ENCODE data around the gene LDLR.

The LDLR gene

GRCh38 chr19:11054200-11054599, 35.1 kb upstream of the LDLR start:
- H3K36me3 ChIP-seq, result peaks cover 93% of the 10 kb centered on the region
- no peak overlapping the region for H3K9ac ChIP-seq
- H3K27me3 ChIP-seq, result no peaks in the 10 kb centered on the region
- H3K4me2 ChIP-seq, result no peak overlapping the region; the same call in 1 of the 2 replicates
- H3K9me3 ChIP-seq, result no peaks in the 10 kb centered on the region
- no peak overlapping the region for H3K4me3 ChIP-seq
- peaks cover 65% of the 10 kb centered on the region for H3K4me1 ChIP-seq
- TF ChIP-seq Cebpa-rat (IDR thresholded peaks at IDR 0.05), result no peak
- H3K27ac ChIP-seq, result 0 out of 2 replicates have a peak overlapping the region, but pooled peaks have one; percentile 2
- H4K20me1 ChIP-seq, result peaks cover 61% of the 10 kb centered on the region

- no peak for TF ChIP-seq Cebpa-rat (IDR thresholded peaks at IDR 0.05)
- H3K9ac ChIP-seq, result no peak overlapping the region
- no peaks in the 10 kb centered on the region for H3K27me3 ChIP-seq
- H4K20me1 ChIP-seq, result peaks cover 57% of the 10 kb centered on the region
- no peak overlapping the region for H3K4me2 ChIP-seq
- no peak overlapping the region for H3K4me3 ChIP-seq
- H3K4me1 ChIP-seq, result peaks cover 61% of the 10 kb centered on the region
- H3K9me3 ChIP-seq, result no peaks in the 10 kb centered on the region
- H3K27ac ChIP-seq, result no peak overlapping the region
- H3K36me3 ChIP-seq, result peaks cover 93% of the 10 kb centered on the region
Measured at GRCh38 chr19:11054628-11055027, 34.6 kb upstream of the LDLR start.

GRCh38 chr19:11058246-11059030, 30.8 kb upstream of the LDLR start:
- no peak overlapping the region for H3K4me3 ChIP-seq
- no peaks in the 10 kb centered on the region for H3K27me3 ChIP-seq
- 0 out of 2 replicates have a peak overlapping the region, but pooled peaks have one; percentile 18 for H3K27ac ChIP-seq
- no peak for TF ChIP-seq Cebpa-rat (IDR thresholded peaks at IDR 0.05)
- no peak overlapping the region for H3K9ac ChIP-seq
- peaks cover 24% of the 10 kb centered on the region for H3K4me1 ChIP-seq
- peaks cover 97% of the 10 kb centered on the region for H3K36me3 ChIP-seq
- no peaks in the 10 kb centered on the region for H3K9me3 ChIP-seq
- H4K20me1 ChIP-seq, result peaks cover 32% of the 10 kb centered on the region
- H3K4me2 ChIP-seq, result no peak overlapping the region

- Histone ChIP-seq H3K4me1 (peaks cover 15% of the 10 kb centered on the region; the same call in 1 of the 2 replicates), H3K4me2 (no peak overlapping the region), H3K27me3 (no peaks in the 10 kb centered on the region), H3K36me3 (peaks cover 97% of the 10 kb centered on the region), H4K20me1 (peaks cover 19% of the 10 kb centered on the region), H3K9me3 (no peaks in the 10 kb centered on the region), H3K4me3 (no peak overlapping the region), H3K9ac (no peak overlapping the region), H3K27ac (no peak overlapping the region)
- TF ChIP-seq Cebpa-rat (IDR thresholded peaks at IDR 0.05), result no peak
Measured at GRCh38 chr19:11059511-11060358, 29.5 kb upstream of the LDLR start.

- no peaks in the 10 kb centered on the region for H3K9me3 ChIP-seq
- peaks cover 11% of the 10 kb centered on the region for H4K20me1 ChIP-seq
- no peak overlapping the region for H3K4me3 ChIP-seq
- H3K4me2 ChIP-seq, result no peak overlapping the region
- 0 out of 2 replicates have a peak overlapping the region, but pooled peaks have one; percentile 7 for H3K27ac ChIP-seq
- no peak overlapping the region for H3K9ac ChIP-seq
- peaks cover 11% of the 10 kb centered on the region; the same call in 1 of the 2 replicates for H3K4me1 ChIP-seq
- no peaks in the 10 kb centered on the region for H3K27me3 ChIP-seq
- H3K36me3 ChIP-seq, result peaks cover 97% of the 10 kb centered on the region
- TF ChIP-seq Cebpa-rat (IDR thresholded peaks at IDR 0.05), result no peak
Measured at GRCh38 chr19:11061952-11062351, 27.3 kb upstream of the LDLR start.

- TF ChIP-seq Cebpa-rat (IDR thresholded peaks at IDR 0.05), result no peak
- Histone ChIP-seq H3K4me2 (no peak overlapping the region), H3K27me3 (no peaks in the 10 kb centered on the region), H4K20me1 (peaks cover 10% of the 10 kb centered on the region; the same call in 1 of the 2 replicates), H3K9me3 (no peaks in the 10 kb centered on the region; the same call in 1 of the 2 replicates), H3K4me3 (no peak overlapping the region), H3K9ac (no peak overlapping the region), H3K36me3 (peaks cover 93% of the 10 kb centered on the region), H3K27ac (no peak overlapping the region), H3K4me1 (peaks cover 5% of the 10 kb centered on the region; the same call in 1 of the 2 replicates)
Measured at GRCh38 chr19:11063434-11063833, 25.8 kb upstream of the LDLR start.

- Histone ChIP-seq H3K9ac (no peak overlapping the region), H3K4me3 (no peak overlapping the region), H3K4me2 (no peak overlapping the region), H3K4me1 (peaks cover 13% of the 10 kb centered on the region), H3K36me3 (peaks cover 80% of the 10 kb centered on the region), H4K20me1 (peaks cover 10% of the 10 kb centered on the region; the same call in 1 of the 2 replicates), H3K9me3 (no peaks in the 10 kb centered on the region; the same call in 1 of the 2 replicates), H3K27ac (no peak overlapping the region), H3K27me3 (no peaks in the 10 kb centered on the region)
- TF ChIP-seq Cebpa-rat (IDR thresholded peaks at IDR 0.05), result no peak
Measured at GRCh38 chr19:11064831-11065303, 24.4 kb upstream of the LDLR start.

GRCh38 chr19:11066326-11066725, 22.9 kb upstream of the LDLR start:
- H3K27me3 ChIP-seq, result no peaks in the 10 kb centered on the region
- no peak overlapping the region for H3K4me3 ChIP-seq
- H3K9me3 ChIP-seq, result no peaks in the 10 kb centered on the region; the same call in 1 of the 2 replicates
- H3K9ac ChIP-seq, result no peak overlapping the region
- no peak for TF ChIP-seq Cebpa-rat (IDR thresholded peaks at IDR 0.05)
- H3K4me1 ChIP-seq, result peaks cover 21% of the 10 kb centered on the region
- H3K4me2 ChIP-seq, result no peak overlapping the region
- H3K27ac ChIP-seq, result no peak overlapping the region
- H4K20me1 ChIP-seq, result peaks cover 10% of the 10 kb centered on the region; the same call in 1 of the 2 replicates
- peaks cover 65% of the 10 kb centered on the region for H3K36me3 ChIP-seq

GRCh38 chr19:11067356-11068113, 21.7 kb upstream of the LDLR start:
- TF ChIP-seq Cebpa-rat (IDR thresholded peaks at IDR 0.05), result no peak
- no peak overlapping the region for H3K27ac ChIP-seq
- H3K9me3 ChIP-seq, result no peaks in the 10 kb centered on the region; the same call in 1 of the 2 replicates
- H3K4me1 ChIP-seq, result peaks cover 25% of the 10 kb centered on the region
- no peak overlapping the region for H3K4me2 ChIP-seq
- H3K36me3 ChIP-seq, result peaks cover 53% of the 10 kb centered on the region
- H3K4me3 ChIP-seq, result no peak overlapping the region
- H3K27me3 ChIP-seq, result no peaks in the 10 kb centered on the region
- no peak overlapping the region for H3K9ac ChIP-seq
- H4K20me1 ChIP-seq, result peaks cover under 1% of the 10 kb centered on the region; the same call in 1 of the 2 replicates

Data from BLaER1 (cell line).